ENCODE data around the gene PDE8B.

Gene PDE8B

DNA sequence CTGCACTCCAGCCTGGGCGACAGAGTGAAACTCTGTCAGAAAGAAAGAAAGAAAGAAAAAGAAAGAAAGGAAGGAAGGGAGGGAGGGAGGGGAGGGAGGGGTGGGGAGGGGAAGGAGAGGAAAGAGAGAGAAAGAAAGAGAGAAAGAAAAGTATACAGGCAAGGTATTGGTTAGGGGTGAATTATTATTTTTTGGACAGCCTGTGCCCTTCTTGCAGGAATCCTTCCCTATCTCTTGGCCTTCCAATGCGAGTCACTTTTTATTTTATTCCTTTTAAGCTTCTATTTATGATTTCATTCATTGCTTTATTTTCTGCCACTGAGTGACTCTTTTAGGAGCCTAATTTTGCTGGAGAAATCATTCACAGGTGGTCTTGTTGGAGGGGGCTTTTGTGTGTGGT is 98.7 kb downstream of the PDE8B start:
- Histone ChIP-seq H3K79me2 (ENCODE audit: insufficient read depth, low read length) (no peaks in the 10 kb centered on the region), H3K4me3 (ENCODE audit: low read depth, low read length, poor library complexity, severe bottlenecking) (no peak overlapping the region), H3K4me1 (ENCODE audit: insufficient read depth, low read length, severe bottlenecking) (no peaks in the 10 kb centered on the region), H2AFZ (ENCODE audit: low read length) (no peak overlapping the region), H3F3A (ENCODE audit: insufficient read depth, low read length) (no peaks in the 10 kb centered on the region), H3K9ac (ENCODE audit: low read length) (no peak overlapping the region), H3K27me3 (ENCODE audit: insufficient read depth, low read length) (no peaks in the 10 kb centered on the region), H3K36me3 (ENCODE audit: insufficient read depth, low read length) (no peaks in the 10 kb centered on the region), H4K20me1 (ENCODE audit: insufficient read depth, low read length) (no peaks in the 10 kb centered on the region), H3K9me2 (ENCODE audit: low read depth, low read length) (no peaks in the 10 kb centered on the region), H3K27ac (ENCODE audit: low read depth, low read length, poor library complexity, severe bottlenecking) (no peak overlapping the region), H3K9me3 (ENCODE audit: low read length) (no peaks in the 10 kb centered on the region), H3K4me2 (ENCODE audit: low read length) (no peak overlapping the region)
- no peak for TF ChIP-seq EZH2 (IDR thresholded peaks at IDR 0.05; ENCODE audit: borderline replicate concordance, low read length)
- TF ChIP-seq, protein P1, sequence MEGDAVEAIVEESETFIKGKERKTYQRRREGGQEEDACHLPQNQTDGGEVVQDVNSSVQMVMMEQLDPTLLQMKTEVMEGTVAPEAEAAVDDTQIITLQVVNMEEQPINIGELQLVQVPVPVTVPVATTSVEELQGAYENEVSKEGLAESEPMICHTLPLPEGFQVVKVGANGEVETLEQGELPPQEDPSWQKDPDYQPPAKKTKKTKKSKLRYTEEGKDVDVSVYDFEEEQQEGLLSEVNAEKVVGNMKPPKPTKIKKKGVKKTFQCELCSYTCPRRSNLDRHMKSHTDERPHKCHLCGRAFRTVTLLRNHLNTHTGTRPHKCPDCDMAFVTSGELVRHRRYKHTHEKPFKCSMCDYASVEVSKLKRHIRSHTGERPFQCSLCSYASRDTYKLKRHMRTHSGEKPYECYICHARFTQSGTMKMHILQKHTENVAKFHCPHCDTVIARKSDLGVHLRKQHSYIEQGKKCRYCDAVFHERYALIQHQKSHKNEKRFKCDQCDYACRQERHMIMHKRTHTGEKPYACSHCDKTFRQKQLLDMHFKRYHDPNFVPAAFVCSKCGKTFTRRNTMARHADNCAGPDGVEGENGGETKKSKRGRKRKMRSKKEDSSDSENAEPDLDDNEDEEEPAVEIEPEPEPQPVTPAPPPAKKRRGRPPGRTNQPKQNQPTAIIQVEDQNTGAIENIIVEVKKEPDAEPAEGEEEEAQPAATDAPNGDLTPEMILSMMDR (IDR thresholded peaks at IDR 0.05; ENCODE audit: low read length) = no peak

DNA sequence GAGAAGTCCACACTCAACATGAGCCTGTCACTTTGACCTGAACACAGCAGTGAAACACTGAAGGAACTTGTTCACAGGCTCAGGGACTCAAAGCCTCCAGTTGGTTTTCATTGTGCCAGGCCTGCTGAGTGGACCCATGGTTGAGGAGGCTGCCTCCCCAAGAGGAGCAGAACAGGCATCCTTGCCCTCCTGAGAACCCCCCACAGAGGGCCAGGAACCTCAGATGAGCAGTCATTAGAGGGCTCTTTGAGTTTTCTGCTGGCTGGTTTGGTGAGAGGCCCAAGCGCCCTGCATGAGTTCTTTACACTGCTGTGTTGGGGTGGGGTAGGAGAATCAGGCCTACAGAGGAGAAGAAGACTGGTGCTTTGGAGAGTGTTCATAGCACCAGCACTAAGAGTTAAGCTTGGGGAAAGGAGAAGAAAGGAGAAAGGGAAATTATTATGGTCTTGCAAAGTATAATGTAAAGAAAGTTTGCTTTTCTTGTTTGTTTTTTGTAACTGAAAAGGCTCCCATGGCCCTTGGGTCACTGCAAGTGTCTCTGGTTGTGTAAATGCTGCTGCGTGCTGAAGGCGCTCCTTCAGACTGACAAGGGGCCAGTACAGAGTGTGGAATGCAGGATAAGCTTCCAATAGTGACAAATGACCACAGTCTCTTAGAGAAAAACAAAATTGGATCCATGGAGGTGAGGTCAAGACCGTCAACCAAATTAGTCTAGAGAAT is 100.2 kb downstream of the PDE8B start:
- H3K36me3 ChIP-seq (ENCODE audit: insufficient read depth, low read length) = no peaks in the 10 kb centered on the region
- no peaks in the 10 kb centered on the region for H3K27me3 ChIP-seq (ENCODE audit: insufficient read depth, low read length)
- TF ChIP-seq, protein P1 (IDR thresholded peaks at IDR 0.05; ENCODE audit: low read length) = no peak
- TF ChIP-seq EZH2 (IDR thresholded peaks at IDR 0.05; ENCODE audit: borderline replicate concordance, low read length) = no peak
- H4K20me1 ChIP-seq (ENCODE audit: insufficient read depth, low read length) = no peaks in the 10 kb centered on the region
- no peaks in the 10 kb centered on the region for H3K9me2 ChIP-seq (ENCODE audit: low read depth, low read length)
- H2AFZ ChIP-seq (ENCODE audit: low read length) = no peak overlapping the region
- no peaks in the 10 kb centered on the region for H3F3A ChIP-seq (ENCODE audit: insufficient read depth, low read length)
- H3K4me2 ChIP-seq (ENCODE audit: low read length) = no peak overlapping the region
- H3K79me2 ChIP-seq (ENCODE audit: insufficient read depth, low read length) = no peaks in the 10 kb centered on the region
- H3K9me3 ChIP-seq (ENCODE audit: low read length) = no peaks in the 10 kb centered on the region
- no peaks in the 10 kb centered on the region for H3K4me1 ChIP-seq (ENCODE audit: insufficient read depth, low read length, severe bottlenecking)
- no peak overlapping the region for H3K27ac ChIP-seq (ENCODE audit: low read depth, low read length, poor library complexity, severe bottlenecking)
- H3K4me3 ChIP-seq (ENCODE audit: low read depth, low read length, poor library complexity, severe bottlenecking) = no peak overlapping the region
- H3K9ac ChIP-seq (ENCODE audit: low read length) = no peak overlapping the region

DNA sequence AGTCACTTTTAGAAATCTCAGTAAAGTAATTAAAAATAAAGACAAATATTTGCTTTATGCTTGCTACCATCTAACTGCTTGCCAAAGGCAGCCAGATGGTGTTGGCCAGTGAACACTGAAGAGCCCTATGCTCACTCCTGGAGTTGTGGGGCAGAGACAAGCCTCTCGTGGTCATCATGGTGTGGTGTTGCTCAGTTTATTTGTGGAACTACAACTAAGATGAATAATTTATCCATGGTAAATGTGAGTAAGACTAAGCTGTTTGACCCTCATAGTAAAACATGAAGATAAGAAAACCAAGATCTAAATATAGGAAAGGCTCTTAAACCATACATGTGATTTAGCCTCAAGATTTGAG is 100.7 kb downstream of the PDE8B start:
- Histone ChIP-seq H3K4me2 (ENCODE audit: low read length) (no peak overlapping the region), H2AFZ (ENCODE audit: low read length) (no peak overlapping the region), H3K4me1 (ENCODE audit: insufficient read depth, low read length, severe bottlenecking) (no peaks in the 10 kb centered on the region), H4K20me1 (ENCODE audit: insufficient read depth, low read length) (no peaks in the 10 kb centered on the region), H3F3A (ENCODE audit: insufficient read depth, low read length) (no peaks in the 10 kb centered on the region), H3K36me3 (ENCODE audit: insufficient read depth, low read length) (no peaks in the 10 kb centered on the region), H3K9me2 (ENCODE audit: low read depth, low read length) (no peaks in the 10 kb centered on the region), H3K9me3 (ENCODE audit: low read length) (no peaks in the 10 kb centered on the region), H3K9ac (ENCODE audit: low read length) (no peak overlapping the region), H3K27me3 (ENCODE audit: insufficient read depth, low read length) (no peaks in the 10 kb centered on the region), H3K4me3 (ENCODE audit: low read depth, low read length, poor library complexity, severe bottlenecking) (no peak overlapping the region), H3K79me2 (ENCODE audit: insufficient read depth, low read length) (no peaks in the 10 kb centered on the region), H3K27ac (ENCODE audit: low read depth, low read length, poor library complexity, severe bottlenecking) (no peak overlapping the region)
- TF ChIP-seq EZH2 (IDR thresholded peaks at IDR 0.05; ENCODE audit: borderline replicate concordance, low read length) = no peak
- TF ChIP-seq, protein P1 (IDR thresholded peaks at IDR 0.05; ENCODE audit: low read length) = no peak
